SK-N-MC (cell line): Measurements from ENCODE around the gene SMAD7.

Experiments used
- EZH2 ChIP-seq: fragments of 200-600 bp; sonication (generic); IDR thresholded peaks from one replicate; pipeline ENCODE4 v1.6.1; 2017; ENCODE audit warnings: antibody characterized with exemption
- FOXP2 ChIP-seq: optimal IDR thresholded peaks from 2 replicates; pipeline ENCODE3; 2011; ENCODE audit warnings: mild to moderate bottlenecking, moderate library complexity; ENCODE audit not compliant: insufficient read depth; ENCODE audit errors: extremely low read length, control extremely low read depth
- POLR2AphosphoS5 ChIP-seq: IDR thresholded peaks from 2 replicates; pipeline ENCODE4 v1.6.1; 2012; ENCODE audit warnings: mild to moderate bottlenecking, low read depth, low read length, borderline replicate concordance

GRCh38 chr18:48946329-48946835, 4.4 kb downstream of the SMAD7 start:
- TF ChIP-seq EZH2 (no peak), POLR2AphosphoS5 (no peak), FOXP2 (no peak)
